Measurements from ENCODE around the gene RNASEH2C.
"Not testable (repeated sequence)": the region's sequence is repeated elsewhere in the genome, so short reads cannot be mapped to it uniquely, and the experiment has no call there.

The RNASEH2C gene

GRCh38 chr11:65717906-65718305 lies 2.7 kb downstream of the RNASEH2C start:
- no peak for DNase-seq (ENCODE audit: low read depth in 4 of 4, low spot score in 1 of 4)

GRCh38 chr11:65716774-65717405 lies 3.7 kb downstream of the RNASEH2C start:
- DNase-seq (ENCODE audit: low read depth in 4 of 4, low spot score in 1 of 4), result no peak

DNA sequence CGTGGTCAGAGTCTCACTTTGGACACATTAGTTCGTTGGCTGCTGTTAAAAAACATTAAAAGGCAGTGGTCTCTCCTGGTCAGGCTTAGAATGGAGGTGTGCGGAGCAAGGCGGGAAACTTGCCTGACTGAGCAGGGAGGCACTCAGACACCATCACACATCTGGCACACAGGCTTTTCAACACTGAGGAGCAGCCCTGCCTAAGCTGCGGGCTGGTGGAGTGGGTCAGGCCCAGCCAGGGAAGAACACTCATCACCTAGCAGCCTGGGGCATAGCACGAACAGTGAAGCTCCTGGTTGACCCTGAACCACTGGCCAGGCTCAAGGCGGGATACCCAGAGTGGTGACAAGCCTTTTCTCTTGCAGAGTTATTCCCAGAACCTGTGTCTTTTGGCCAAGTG lies 4.3 kb downstream of the RNASEH2C start:
- no peak for DNase-seq (ENCODE audit: low read depth in 4 of 4, low spot score in 1 of 4)

GRCh38 chr11:65714433-65714832 lies 6.2 kb downstream of the RNASEH2C start:
- DNase-seq (ENCODE audit: low read depth in 4 of 4, low spot score in 1 of 4), result no peak

GRCh38 chr11:65713212-65713969 lies 7.2 kb downstream of the RNASEH2C start:
- DNase-seq (ENCODE audit: low read depth in 4 of 4, low spot score in 1 of 4), result no peak

- DNase-seq (ENCODE audit: low read depth in 4 of 4, low spot score in 1 of 4), result no peak
Observed at GRCh38 chr11:65712633-65713076, 7.9 kb downstream of the RNASEH2C start.

- DNase-seq (ENCODE audit: low read depth in 4 of 4, low spot score in 1 of 4), result peak; percentile 89 to 97 (median 94)
Observed at GRCh38 chr11:65711785-65712632, 8.6 kb downstream of the RNASEH2C start, which contains the start of gene KAT5. Gene KAT5 (plus strand): TSS chr11:65712252. CDS start chr11:65712268, 16 bp downstream.

- no peak for DNase-seq (ENCODE audit: low read depth in 4 of 4, low spot score in 1 of 4)
Observed at GRCh38 chr11:65710421-65710820, 10.2 kb downstream of the RNASEH2C start.

GRCh38 chr11:65709661-65710060 lies 10.9 kb downstream of the RNASEH2C start:
- no peak for DNase-seq (ENCODE audit: low read depth in 4 of 4, low spot score in 1 of 4)

DNA sequence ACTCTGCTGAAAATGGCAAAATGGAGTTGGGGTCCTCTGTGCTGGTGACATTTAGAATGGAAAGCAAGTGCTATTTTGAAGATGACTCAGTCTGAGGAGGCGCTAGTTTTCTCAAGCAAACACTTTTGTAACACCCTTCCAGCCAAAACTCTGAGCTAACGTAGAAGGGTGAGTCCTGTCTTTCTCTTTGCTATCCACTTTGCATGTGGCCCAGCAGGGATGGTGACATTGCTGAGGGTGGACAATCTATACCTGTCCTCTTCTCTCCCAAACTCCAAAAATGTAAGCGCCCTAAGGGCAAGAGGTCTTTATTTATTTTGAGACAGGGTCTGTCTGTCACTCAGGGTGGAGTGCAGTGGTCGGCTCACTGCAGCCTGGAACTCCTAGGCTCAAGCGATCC lies 12.1 kb downstream of the RNASEH2C start:
- DNase-seq (ENCODE audit: low read depth in 4 of 4, low spot score in 1 of 4), result no peak

- not testable (repeated sequence) for DNase-seq (ENCODE audit: low read depth in 4 of 4, low spot score in 1 of 4)
Observed at GRCh38 chr11:65707002-65707401, 13.6 kb downstream of the RNASEH2C start.

DNA sequence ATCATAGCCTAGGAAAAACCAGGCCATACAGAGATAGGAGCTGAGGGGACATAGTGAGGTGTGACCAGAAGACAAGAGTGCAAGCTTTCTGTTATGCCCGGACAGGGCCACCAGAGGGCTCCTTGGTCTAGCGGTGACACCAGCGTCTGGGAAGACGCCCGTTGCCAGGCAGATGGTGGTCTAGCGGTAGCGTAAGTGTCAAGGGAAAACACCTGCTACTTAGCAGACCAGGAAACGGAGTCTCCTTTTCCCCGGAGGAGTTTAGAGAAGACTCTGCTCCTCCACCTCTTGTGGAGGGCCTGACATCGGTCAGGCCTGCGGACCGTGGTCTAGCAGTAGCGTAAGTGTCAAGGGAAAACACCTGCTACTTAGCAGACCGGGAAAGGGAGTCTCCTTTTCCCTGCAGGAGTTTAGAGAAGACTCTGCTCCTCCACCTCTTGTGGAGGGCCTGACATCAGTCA lies 14.3 kb downstream of the RNASEH2C start:
- DNase-seq (ENCODE audit: low read depth in 4 of 4, low spot score in 1 of 4), result peak; percentile 22 to 64 (median 44)

DNA sequence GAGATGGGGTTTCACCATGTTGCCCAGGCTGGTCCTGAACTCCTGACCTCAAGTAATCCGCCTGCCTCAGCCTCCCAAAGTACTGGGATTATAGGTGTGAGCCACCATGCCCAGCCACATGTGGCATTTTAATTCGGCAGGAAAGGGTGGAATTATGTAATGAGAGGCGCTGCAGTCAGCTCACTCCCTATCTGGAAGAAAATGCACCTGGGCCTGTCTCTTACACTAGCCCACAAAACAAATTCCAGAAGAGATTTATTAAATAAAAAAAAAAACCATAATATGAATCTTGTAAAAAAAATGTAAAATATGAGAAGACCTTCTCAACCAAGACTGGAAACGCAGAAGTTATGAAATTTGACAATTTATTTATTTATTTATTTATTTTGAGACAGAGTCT lies 16.8 kb downstream of the RNASEH2C start:
- DNase-seq (ENCODE audit: low read depth in 4 of 4, low spot score in 1 of 4), result no peak

DNA sequence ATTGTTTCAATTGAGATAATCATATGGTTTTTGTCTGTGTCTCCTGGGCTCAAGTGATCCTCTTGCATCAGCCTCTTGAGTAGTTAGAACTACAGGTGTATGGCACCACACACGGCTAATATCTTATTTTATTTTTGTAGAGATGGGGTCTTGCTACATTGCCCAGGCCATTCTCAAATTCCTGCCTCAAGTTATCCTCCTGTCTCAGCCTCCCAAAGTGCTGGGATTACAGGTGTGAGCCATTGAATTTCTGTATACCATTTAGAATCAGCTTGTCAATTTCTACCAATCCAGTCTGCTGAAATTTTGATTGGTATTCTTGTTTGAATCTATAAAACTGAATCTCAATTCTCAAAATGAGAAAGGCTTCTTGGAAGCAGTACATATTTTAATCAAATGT lies 18.9 kb downstream of the RNASEH2C start:
- DNase-seq (ENCODE audit: low read depth in 4 of 4, low spot score in 1 of 4), result no peak

DNA sequence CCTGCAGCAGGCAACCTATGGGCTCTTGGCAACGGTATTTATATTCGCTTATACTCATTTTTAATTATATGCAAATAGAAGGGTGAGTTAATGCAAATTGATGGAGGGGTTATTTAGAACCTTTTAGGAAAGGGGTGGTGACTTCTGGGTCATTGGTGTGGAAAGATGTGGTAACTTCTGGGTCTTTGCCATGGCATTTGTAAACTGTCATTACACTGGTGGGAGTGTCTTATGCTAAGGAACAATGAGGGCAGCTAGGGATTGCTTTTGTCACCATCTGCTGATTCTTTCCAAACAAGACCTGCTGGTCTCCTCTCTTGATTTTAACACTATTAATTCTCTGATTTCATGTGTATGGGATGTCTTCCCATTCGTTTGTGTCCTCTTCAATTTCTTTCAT lies 20.2 kb downstream of the RNASEH2C start:
- DNase-seq (ENCODE audit: low read depth in 4 of 4, low spot score in 1 of 4), result no peak

DNA sequence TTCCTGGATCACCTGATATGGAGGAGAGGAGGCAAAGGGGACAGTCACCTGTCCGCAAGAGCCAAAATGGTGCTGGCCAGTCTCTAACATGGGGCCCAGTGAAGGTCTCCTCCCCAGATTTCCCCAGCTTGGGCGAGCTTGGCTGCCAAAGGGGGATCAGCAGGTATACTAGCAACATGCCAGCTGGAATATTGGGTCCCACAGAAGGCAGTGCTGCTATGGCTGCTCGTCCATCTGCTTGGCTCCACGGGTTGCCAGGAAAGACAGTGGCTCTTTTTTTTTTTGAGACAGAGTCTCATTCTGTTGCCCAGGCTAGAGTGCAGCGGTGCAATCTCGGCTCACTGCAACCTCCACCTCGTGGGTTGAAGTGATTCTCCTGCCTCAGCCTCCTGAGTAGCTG lies 21.3 kb downstream of the RNASEH2C start:
- no peak for DNase-seq (ENCODE audit: low read depth in 4 of 4, low spot score in 1 of 4)

GRCh38 chr11:65698205-65698604 lies 22.4 kb downstream of the RNASEH2C start:
- DNase-seq (ENCODE audit: low read depth in 4 of 4, low spot score in 1 of 4), result no peak

- DNase-seq (ENCODE audit: low read depth in 4 of 4, low spot score in 1 of 4), result no peak
Observed at GRCh38 chr11:65696802-65697552, 23.6 kb downstream of the RNASEH2C start.

DNA sequence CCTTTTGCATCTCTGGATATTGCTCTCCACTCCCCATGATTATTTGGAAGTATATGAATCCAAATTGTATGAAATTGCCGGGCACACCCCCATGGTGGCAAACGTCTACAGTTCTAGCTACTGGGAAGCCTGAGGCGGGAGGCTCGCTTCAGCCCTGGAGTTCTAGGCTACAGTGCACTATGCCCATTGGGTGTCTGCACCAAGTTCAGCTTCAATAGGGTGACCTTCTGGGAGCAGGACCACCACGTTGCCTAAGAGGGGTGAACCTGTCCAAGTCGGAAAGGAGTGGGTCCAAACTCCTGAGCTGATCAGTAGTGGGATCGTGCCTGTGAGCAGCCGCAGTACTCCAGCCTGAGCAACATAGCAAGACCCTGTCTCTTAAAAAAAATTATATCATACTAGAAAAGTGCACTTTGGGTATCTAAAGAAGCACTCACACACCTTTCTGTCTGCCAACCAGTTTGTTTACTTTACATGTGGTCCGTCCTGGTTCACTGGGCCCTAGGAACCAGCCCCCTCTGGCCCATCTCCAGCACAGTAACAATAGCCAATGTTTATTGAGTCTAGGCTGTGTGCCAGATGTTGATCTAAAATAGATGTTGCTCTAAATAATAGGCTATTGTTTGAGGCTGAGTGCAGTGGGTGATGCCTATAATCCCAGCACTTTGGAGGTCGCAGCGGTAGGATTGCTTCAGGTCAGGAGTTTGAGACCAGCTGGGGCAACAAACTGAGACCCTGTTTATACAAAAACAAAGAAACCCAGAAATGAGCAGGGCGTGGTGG lies 24.9 kb downstream of the RNASEH2C start:
- DNase-seq (ENCODE audit: low read depth in 4 of 4, low spot score in 1 of 4), result no peak

DNA sequence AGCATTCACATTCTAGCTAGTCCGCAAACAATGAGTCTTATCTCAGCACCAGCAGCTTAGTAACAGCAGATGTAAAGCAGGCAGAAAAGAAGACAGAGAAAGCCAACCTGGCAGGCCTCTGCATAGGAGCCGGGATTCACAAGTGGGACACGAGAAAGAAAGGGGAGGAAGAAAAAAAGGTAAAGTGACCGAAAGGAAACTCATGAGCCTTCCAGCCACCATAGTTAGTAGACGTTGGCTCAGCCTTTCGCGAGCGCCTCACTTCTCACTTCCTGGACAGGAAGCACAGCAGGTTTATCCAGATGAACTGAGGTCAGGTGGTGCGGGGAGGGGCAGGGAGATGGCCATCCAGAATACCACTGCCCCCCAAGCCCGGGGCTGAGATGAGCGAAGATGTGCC lies 28.2 kb downstream of the RNASEH2C start:
- no peak for DNase-seq (ENCODE audit: low read depth in 4 of 4, low spot score in 1 of 4)

All from stimulated activated CD4-positive, alpha-beta T cell treated with anti-CD3 and anti-CD28 coated beads, Interleukin-1b, Interleukin-23, amount 100 ng/mL, for 24 hours (primary cell).